Activated CD8-positive, alpha-beta T cell treated with anti-CD3 and anti-CD28 coated beads, Interleukin-2, amount 10 ng/mL, durations not matched to agents 7 days and 5 days (primary cell): ENCODE data around the gene NRG3. TPM values are rescaled to one million over a fixed set of nuclear protein-coding genes. Genes with fewer than 3 reads are reported as not detected.

Source experiments
- ATAC-seq: fragments of 150-1000 bp; cut with Tn5 transposase; one replicate; pipeline ENCODE4 v1.10.0; 2021; ENCODE audit warnings: moderate library complexity
- CTCF ChIA-PET: fragments of 350-600 bp; sonication (Branson Sonifier 250); formaldehyde crosslinking; loops from one replicate; lab custom pipeline; 2021; ENCODE audit warnings: antibody characterized with exemption; lab: Charles Lee
- POLR2A ChIA-PET: fragments of 350-600 bp; sonication (Branson Sonifier 250); formaldehyde crosslinking; loops from one replicate; lab custom pipeline; 2021; ENCODE audit warnings: antibody characterized with exemption; lab: Charles Lee
- DNase-seq: peaks from one replicate; pipeline ENCODE4 v3.0.0-alpha.2; 2020
- H3K27ac Mint-ChIP-seq: one replicate; pipeline ENCODE4 v1.8.0; 2021; ENCODE audit warnings: mild to moderate bottlenecking, mixed read lengths
- H3K27me3 Mint-ChIP-seq: one replicate; pipeline ENCODE4 v1.8.0; 2021; ENCODE audit warnings: low read depth, mixed read lengths
- H3K36me3 Mint-ChIP-seq: one replicate; pipeline ENCODE4 v1.8.0; 2021; ENCODE audit warnings: low read depth, mixed read lengths
- H3K4me1 Mint-ChIP-seq: one replicate; pipeline ENCODE4 v1.8.0; 2021; ENCODE audit warnings: low read depth, mixed read lengths
- H3K4me3 Mint-ChIP-seq: one replicate; pipeline ENCODE4 v1.8.0; 2021; ENCODE audit warnings: mild to moderate bottlenecking, mixed read lengths
- H3K9me3 Mint-ChIP-seq: one replicate; pipeline ENCODE4 v1.8.0; 2022; ENCODE audit warnings: mixed read lengths; ENCODE audit not compliant: insufficient read depth
- total RNA-seq, 2 experiments: library from RNA; stranded (reverse); gene quantifications; one replicate each; pipeline ENCODE4 v1.2.3, GENCODE V29; 2021

NRG3 gene
- total RNA-seq, 2 experiments from 2014 or later = not detected

DNA sequence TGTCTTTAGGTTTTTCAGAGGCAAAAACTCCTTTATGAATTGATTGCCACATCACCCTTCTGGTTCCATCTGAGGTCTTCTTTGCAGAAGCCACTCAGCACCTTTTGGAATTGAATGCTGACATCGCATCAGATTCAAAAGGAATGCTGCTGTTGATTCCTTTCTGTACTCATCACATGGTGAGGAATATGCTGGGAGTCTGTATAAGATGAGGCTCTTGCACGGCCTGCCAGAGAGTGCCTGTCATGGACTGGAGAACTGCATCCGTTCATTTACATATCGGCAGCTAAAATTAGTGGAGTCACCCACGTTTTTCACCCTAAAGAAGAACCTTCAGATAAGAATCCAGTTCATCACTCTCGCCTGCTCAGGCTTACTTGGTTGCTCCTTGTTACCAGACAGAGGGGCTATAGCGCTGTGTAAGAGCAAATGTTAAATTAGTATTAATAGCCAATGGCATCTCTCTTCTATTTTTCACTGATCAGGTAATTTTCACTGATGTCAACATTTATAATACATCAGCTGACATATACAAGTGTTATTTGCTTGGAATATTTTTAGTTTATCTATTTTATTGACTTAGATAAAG lies 14.3 kb downstream of the NRG3 start:
- Mint-ChIP-seq H3K36me3 (no peaks in the 10 kb centered on the region), H3K27ac (no peak overlapping the region), H3K27me3 (no peaks in the 10 kb centered on the region), H3K9me3 (no peaks in the 10 kb centered on the region), H3K4me3 (no peak overlapping the region), H3K4me1 (no peaks in the 10 kb centered on the region)
- DNase-seq = no peak
- CTCF ChIA-PET = no interaction called here
- ATAC-seq = no peak
- POLR2A ChIA-PET = no interaction called here

GRCh38 chr10:81894616-81895015 lies 19.6 kb downstream of the NRG3 start:
- POLR2A ChIA-PET = no interaction called here

DNA sequence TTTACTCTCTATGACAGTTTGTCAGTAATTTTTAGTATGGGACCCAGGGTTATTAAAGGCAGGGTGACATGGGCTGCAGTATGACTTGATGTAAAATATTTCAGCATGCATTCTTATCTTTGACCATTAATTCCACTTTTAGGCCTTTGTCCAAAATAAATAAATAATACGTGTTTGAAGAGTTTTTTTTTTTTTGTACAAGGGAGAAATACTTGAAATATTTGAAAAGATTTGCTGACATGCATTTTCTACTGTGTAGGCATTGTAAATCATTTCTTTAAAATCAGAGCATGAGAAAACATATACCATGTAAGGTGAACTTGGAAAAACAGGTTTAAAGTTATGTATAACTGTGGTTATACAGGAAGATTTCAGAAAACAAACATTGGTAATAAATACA lies 23.5 kb downstream of the NRG3 start:
- Mint-ChIP-seq H3K9me3 (no peaks in the 10 kb centered on the region), H3K36me3 (no peaks in the 10 kb centered on the region), H3K4me1 (no peaks in the 10 kb centered on the region), H3K27ac (no peak overlapping the region), H3K27me3 (no peaks in the 10 kb centered on the region), H3K4me3 (no peak overlapping the region)
- DNase-seq = no peak
- ATAC-seq = no peak
- ChIA-PET POLR2A (no interaction called here), CTCF (no interaction called here)

More at GRCh38 chr10:81894616-81895015, 19.6 kb downstream of the NRG3 start:
- DNase-seq (no peak), ATAC-seq (no peak)
- no peaks in the 10 kb centered on the region for H3K9me3 Mint-ChIP-seq
- CTCF ChIA-PET = no interaction called here
- H3K27ac Mint-ChIP-seq = no peak overlapping the region
- H3K4me3 Mint-ChIP-seq = no peak overlapping the region
- H3K4me1 Mint-ChIP-seq = no peaks in the 10 kb centered on the region
- H3K36me3 Mint-ChIP-seq = no peaks in the 10 kb centered on the region
- H3K27me3 Mint-ChIP-seq = no peaks in the 10 kb centered on the region

DNA sequence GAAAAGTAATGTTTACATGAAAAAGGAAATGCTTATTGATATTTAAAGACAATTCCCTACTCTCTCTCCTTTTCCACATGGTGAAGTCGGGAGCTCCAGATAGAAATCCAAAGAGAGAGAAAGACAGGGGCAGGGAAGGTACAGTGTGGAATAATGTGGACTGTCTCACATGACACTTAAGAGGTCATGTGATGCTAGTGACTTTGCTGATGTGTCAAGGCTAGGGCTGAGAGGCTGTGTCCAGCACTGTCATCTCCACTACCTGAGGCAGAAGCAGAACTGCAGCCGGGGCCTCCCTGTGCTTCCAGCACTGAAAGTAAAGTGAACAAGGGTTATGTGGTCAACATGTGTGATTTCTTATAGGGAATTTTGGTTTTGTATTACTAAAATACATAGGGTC lies 26.0 kb downstream of the NRG3 start:
- H3K9me3 Mint-ChIP-seq = no peaks in the 10 kb centered on the region
- no peak overlapping the region for H3K4me3 Mint-ChIP-seq
- CTCF ChIA-PET = no interaction called here
- H3K36me3 Mint-ChIP-seq = no peaks in the 10 kb centered on the region
- no peak overlapping the region for H3K27ac Mint-ChIP-seq
- no peak for ATAC-seq
- DNase-seq = no peak
- H3K4me1 Mint-ChIP-seq = no peaks in the 10 kb centered on the region
- H3K27me3 Mint-ChIP-seq = no peaks in the 10 kb centered on the region
- POLR2A ChIA-PET = no interaction called here

- ChIA-PET POLR2A (no interaction called here), CTCF (no interaction called here)
- H3K4me3 Mint-ChIP-seq = no peak overlapping the region
- H3K27ac Mint-ChIP-seq = no peak overlapping the region
- H3K27me3 Mint-ChIP-seq = no peaks in the 10 kb centered on the region
- ATAC-seq (no peak), DNase-seq (no peak)
- H3K36me3 Mint-ChIP-seq = no peaks in the 10 kb centered on the region
- H3K9me3 Mint-ChIP-seq = no peaks in the 10 kb centered on the region
- no peaks in the 10 kb centered on the region for H3K4me1 Mint-ChIP-seq
Observed at GRCh38 chr10:81903472-81903871, 28.5 kb downstream of the NRG3 start.

GRCh38 chr10:81905161-81905560 lies 30.2 kb downstream of the NRG3 start:
- Mint-ChIP-seq H3K9me3 (no peaks in the 10 kb centered on the region), H3K27ac (no peak overlapping the region), H3K27me3 (no peaks in the 10 kb centered on the region), H3K4me3 (no peak overlapping the region), H3K4me1 (no peaks in the 10 kb centered on the region), H3K36me3 (no peaks in the 10 kb centered on the region)
- no peak for DNase-seq
- ChIA-PET POLR2A (no interaction called here), CTCF (no interaction called here)
- ATAC-seq = no peak

DNA sequence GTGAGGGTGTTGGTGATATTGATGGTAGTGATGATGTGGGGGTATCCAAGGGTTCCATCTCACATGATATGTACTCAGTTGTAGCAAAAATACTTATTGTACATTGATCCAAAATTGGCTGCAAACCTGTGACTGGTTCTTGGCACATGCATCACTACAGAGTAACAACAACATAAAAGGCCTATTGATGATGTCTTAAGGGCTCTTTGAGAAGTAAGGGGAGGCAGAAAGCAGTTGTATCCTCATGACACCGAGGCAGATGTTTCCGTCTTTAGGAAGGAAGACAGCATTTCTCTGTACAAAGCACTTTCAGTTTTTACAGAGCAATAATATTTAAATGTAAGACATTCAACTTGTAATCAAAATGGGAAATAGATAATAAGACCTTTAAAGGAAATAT lies 34.5 kb downstream of the NRG3 start:
- DNase-seq (no peak), ATAC-seq (no peak)
- Mint-ChIP-seq H3K27me3 (no peaks in the 10 kb centered on the region), H3K36me3 (no peaks in the 10 kb centered on the region), H3K9me3 (no peaks in the 10 kb centered on the region), H3K27ac (no peak overlapping the region), H3K4me3 (no peak overlapping the region), H3K4me1 (no peaks in the 10 kb centered on the region)
- ChIA-PET CTCF (no interaction called here), POLR2A (no interaction called here)

- Mint-ChIP-seq H3K9me3 (no peaks in the 10 kb centered on the region), H3K27me3 (no peaks in the 10 kb centered on the region), H3K36me3 (no peaks in the 10 kb centered on the region), H3K4me3 (no peak overlapping the region), H3K4me1 (no peaks in the 10 kb centered on the region), H3K27ac (no peak overlapping the region)
- ChIA-PET POLR2A (no interaction called here), CTCF (no interaction called here)
- DNase-seq (no peak), ATAC-seq (no peak)
Observed at GRCh38 chr10:81911328-81911727, 36.3 kb downstream of the NRG3 start.

- Mint-ChIP-seq H3K4me3 (no peak overlapping the region), H3K27ac (no peak overlapping the region), H3K9me3 (no peaks in the 10 kb centered on the region), H3K36me3 (no peaks in the 10 kb centered on the region), H3K4me1 (no peaks in the 10 kb centered on the region), H3K27me3 (no peaks in the 10 kb centered on the region)
- POLR2A ChIA-PET = no interaction called here
- ATAC-seq = no peak
- CTCF ChIA-PET = no interaction called here
- DNase-seq = no peak
Observed at GRCh38 chr10:81914736-81915503, 39.9 kb downstream of the NRG3 start.

DNA sequence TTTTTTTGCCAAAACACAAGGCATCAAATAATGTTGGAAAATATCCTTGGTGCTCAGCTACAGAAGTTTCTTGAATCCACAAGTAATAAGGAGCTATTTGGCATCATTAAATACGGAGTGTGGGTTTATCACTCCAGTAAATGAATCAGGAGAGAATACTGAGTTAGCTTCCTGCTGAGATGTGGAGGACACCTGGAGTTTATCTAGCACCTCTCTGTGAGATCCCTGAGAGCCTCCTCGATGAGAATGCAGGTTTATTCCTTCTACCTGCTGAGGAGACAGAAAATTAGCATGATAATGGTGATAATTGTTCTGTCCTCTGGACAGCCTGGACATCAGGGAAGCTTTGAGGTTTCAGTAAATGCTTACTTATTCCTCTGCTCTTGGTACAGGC lies 40.5 kb downstream of the NRG3 start:
- ChIA-PET CTCF (no interaction called here), POLR2A (no interaction called here)
- no peak overlapping the region for H3K27ac Mint-ChIP-seq
- ATAC-seq = no peak
- H3K4me3 Mint-ChIP-seq = no peak overlapping the region
- H3K9me3 Mint-ChIP-seq = no peaks in the 10 kb centered on the region
- no peak for DNase-seq
- no peaks in the 10 kb centered on the region for H3K27me3 Mint-ChIP-seq
- no peaks in the 10 kb centered on the region for H3K4me1 Mint-ChIP-seq
- H3K36me3 Mint-ChIP-seq = no peaks in the 10 kb centered on the region

- Mint-ChIP-seq H3K4me1 (no peaks in the 10 kb centered on the region), H3K9me3 (no peaks in the 10 kb centered on the region), H3K36me3 (no peaks in the 10 kb centered on the region), H3K4me3 (no peak overlapping the region), H3K27me3 (no peaks in the 10 kb centered on the region), H3K27ac (no peak overlapping the region)
- DNase-seq (no peak), ATAC-seq (no peak)
- ChIA-PET CTCF (no interaction called here), POLR2A (no interaction called here)
Observed at GRCh38 chr10:81917666-81918065, 42.7 kb downstream of the NRG3 start.

DNA sequence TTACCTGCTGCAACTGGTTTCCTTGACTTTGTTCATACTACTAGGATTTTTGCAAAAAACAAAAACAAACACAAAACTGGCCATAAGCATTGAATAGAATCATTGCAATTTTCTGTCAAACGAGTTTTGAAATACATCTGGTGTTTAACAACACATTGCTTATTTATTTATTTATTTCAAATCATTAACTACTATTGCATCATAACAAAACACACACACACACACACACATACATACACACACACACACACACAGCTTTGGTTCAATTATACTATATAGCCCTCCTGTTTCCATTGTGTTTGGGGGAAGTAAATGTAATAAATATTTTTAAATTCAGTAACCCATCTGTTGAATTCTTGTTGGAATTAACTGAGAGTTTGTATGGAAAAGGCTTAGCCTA lies 43.8 kb downstream of the NRG3 start:
- no peak for ATAC-seq
- ChIA-PET POLR2A (no interaction called here), CTCF (no interaction called here)
- Mint-ChIP-seq H3K9me3 (no peaks in the 10 kb centered on the region), H3K27me3 (no peaks in the 10 kb centered on the region), H3K27ac (no peak overlapping the region), H3K36me3 (no peaks in the 10 kb centered on the region), H3K4me1 (no peaks in the 10 kb centered on the region), H3K4me3 (no peak overlapping the region)
- no peak for DNase-seq
